GM20000 (cell line): ENCODE results near the gene CERS6.

Source experiments
- DNase-seq: peaks from one replicate; pipeline ENCODE4 v3.0.0; 2012; ENCODE audit warnings: low spot score
- TF ChIP-seq, protein P1 (sequence below): IDR thresholded peaks from 2 replicates; pipeline ENCODE4 v1.5.1; 2012; ENCODE audit warnings: mild to moderate bottlenecking, control low read depth; ENCODE audit errors: extremely low read depth, missing control alignments

Gene CERS6

DNA sequence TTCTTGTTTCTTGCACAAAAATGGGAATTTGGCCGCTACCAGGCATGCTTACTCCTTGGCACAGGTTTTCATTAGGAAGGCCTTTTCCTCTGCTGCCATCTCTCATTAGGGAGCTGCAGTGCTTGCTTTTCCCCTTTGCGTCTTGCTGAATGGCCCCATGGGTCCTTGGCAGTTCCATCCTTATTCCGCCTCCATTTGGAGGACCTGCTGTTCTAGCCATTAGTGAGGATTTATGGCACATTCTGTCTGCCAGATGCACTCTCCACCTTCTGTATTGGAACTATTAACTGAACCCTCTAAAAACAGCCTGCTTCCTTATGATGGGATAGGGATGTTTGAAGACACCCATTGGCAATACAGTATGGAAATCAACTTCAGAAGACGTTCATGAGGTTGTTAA is 242.9 kb downstream of the CERS6 start:
- no peak for DNase-seq
- TF ChIP-seq, protein P1, sequence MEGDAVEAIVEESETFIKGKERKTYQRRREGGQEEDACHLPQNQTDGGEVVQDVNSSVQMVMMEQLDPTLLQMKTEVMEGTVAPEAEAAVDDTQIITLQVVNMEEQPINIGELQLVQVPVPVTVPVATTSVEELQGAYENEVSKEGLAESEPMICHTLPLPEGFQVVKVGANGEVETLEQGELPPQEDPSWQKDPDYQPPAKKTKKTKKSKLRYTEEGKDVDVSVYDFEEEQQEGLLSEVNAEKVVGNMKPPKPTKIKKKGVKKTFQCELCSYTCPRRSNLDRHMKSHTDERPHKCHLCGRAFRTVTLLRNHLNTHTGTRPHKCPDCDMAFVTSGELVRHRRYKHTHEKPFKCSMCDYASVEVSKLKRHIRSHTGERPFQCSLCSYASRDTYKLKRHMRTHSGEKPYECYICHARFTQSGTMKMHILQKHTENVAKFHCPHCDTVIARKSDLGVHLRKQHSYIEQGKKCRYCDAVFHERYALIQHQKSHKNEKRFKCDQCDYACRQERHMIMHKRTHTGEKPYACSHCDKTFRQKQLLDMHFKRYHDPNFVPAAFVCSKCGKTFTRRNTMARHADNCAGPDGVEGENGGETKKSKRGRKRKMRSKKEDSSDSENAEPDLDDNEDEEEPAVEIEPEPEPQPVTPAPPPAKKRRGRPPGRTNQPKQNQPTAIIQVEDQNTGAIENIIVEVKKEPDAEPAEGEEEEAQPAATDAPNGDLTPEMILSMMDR: no peak

DNA sequence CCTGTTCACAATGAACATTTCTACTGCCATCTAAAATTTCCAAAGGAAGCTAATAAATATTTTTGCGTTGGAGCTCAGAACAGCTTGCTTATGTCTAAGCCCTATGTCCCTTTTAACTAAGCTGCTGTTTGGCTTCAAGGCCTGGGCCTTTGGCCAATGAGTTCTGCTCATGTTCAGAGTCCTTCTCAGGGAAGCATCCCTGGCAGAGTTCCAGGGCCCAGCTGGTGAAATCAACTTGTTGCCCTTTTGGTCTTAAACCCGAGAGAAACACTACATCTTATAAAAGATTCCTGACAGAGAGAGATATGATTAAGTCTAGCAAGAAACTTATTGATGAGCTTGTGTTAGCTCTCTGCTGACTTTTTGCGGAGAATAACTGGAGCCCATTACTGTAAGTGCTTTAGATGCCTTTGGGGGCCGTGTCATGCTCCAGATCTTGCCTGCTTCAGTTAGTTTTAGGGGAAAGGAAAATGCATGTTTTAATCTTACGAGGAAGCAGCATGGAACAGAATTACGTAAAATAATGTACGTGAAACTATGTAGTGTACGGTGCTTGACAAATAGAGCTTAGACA is 243.9 kb downstream of the CERS6 start:
- TF ChIP-seq, protein P1: no peak
- DNase-seq: no peak

DNA sequence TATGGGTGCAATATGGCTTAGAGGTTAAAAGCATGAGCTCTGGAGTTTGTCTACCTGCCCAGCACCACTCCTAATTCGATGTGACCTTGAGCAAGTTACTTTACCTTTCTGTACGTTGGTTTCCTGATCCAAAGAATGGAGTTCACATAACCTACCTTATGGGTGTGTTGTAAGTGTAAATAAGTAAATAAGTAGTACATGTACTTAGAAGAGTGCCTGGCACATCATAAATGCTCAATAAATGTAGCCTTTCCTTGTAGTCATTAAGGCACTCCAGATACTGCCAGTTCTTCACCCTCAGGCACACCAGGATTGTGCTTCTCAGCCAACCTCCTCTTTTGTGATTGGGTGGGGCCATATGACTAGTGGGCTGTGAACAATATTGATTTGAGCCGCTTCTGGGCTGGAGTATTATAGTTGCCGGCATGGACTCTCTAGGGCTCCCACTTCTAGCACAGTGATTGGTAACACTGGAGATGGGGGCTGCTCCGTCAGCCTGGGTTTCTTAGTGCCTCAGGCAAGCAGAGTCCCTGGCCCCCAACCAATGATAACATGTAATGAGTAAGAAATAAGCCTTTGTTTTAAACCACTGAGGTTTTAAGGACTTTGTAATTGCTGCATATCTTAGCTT is 244.7 kb downstream of the CERS6 start:
- TF ChIP-seq, protein P1: no peak
- DNase-seq: no peak

DNA sequence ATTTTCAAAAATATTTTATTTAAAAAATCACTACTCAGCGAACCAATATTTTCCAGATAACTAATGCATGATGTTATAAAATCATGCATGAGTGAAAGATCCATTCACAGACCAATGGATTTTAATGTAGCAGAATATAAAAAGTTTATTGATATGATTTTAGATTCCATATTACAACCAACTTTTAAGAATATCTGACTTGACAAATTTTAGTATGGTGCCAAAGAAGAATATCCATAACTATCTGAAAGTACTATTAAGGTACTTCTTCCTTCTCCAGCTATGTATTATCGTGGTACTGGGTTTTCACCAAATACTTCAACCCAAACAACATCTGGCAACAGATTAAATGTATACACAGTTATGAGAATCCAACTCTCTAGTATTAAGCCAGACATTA is 246.5 kb downstream of the CERS6 start:
- no peak for DNase-seq
- TF ChIP-seq, protein P1: no peak

DNA sequence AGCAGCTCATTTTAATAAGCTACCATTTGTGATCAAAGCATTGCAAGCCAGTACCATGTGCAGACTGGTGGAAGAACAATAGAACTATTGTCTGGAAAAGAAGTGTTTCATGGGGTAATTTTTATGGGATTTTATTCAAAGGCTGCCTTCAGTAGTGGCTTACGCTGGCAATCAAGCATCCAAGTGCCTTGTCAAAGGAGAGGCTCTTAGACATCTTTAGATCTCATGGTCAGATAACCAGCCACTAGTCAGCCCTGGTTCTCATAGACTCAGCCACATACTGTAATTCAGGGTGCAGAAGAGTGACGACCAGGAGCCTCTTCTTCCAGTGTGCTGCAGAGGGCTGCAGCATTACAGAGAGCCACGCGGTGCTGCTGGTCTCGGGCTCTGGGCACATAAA is 247.9 kb downstream of the CERS6 start:
- TF ChIP-seq, protein P1: no peak

DNA sequence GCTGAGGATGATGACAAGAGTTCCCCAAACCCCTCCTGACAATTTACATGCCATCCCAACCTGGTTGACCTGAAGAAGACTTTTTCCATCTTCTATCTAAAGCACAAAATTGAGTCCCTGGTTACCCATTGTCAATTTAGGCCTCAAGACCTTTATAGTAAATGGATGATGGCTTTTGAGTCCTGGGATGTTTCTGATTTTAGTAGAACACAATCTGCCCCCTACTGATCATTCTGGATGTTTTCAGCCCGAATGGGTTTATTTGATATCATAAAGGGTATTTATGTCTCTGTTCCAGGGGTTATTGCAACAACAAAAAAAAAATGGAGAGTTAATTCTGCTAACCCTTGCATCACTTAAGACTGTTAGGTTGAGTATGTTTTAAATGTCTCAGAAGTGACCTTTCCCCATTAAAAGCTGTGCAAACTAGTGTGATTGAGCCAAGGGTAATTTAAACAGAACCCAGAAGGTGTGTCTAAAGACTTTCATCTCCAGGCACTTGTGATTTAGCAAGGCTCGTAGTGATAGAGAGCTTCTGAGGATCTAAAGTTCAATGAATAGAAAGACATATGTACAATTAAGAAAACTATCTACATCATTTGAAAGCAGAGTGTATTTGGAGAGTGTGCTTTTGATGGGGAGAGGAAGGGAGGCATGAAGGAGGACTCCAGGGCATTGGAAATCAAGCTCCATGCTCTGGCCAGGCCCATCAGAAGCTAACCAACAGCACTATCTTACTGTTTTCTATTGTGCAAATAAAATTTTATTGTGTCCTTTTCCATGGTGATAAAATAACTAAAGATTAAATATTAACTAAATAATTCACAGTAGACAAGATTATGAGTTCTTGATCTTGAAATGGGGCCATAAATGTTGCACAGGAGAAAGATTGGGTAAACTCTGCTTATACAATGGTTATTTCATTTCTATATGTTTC is 249.7 kb downstream of the CERS6 start:
- DNase-seq: no peak
- TF ChIP-seq, protein P1: peak; percentile 14

More for the DNA sequence above, 247.9 kb downstream of the CERS6 start:
- no peak for DNase-seq

DNA sequence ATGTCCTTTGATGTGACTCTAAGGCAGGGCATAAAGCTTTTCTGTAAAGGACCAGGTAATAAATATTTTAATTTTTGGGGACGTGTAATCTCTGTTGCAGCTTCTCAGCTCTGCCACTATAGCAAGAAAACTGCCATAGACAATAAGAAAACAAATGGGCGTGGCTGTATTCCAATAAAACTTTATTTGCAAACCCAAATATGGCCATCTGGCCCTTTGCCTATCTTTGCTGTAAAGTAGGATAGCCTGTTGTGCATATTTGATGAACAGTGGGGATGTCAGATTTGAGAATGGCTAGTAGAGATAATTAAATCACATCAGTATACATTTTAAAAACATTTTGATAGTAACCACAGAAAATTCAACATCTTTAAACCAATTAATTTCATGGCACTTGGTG is 250.7 kb downstream of the CERS6 start:
- TF ChIP-seq, protein P1: no peak
- no peak for DNase-seq
